Activated T-helper 17 cell treated with anti-CD3 and anti-CD28 coated beads, Interleukin-2, amount 50 U/mL, for 72 hours (primary cell): ENCODE results near the gene BTNL3. TPM values are rescaled to one million over a fixed set of nuclear protein-coding genes. Genes with fewer than 3 reads are reported as not detected.
A peak's percentile ranks its signal among the peaks of the same experiment; 100 is the strongest.

Experiments used
- ATAC-seq: fragments of 150-1000 bp; cut with Tn5 transposase; replicated peaks from 2 replicates; pipeline ENCODE4 v1.10.0; 2021; ENCODE audit warnings: mild to moderate bottlenecking, moderate library complexity
- H3K27ac Mint-ChIP-seq: one replicate; pipeline ENCODE4 v1.8.0; 2022; ENCODE audit warnings: mixed read lengths
- H3K27me3 Mint-ChIP-seq: one replicate; pipeline ENCODE4 v1.8.0; 2022; ENCODE audit warnings: mixed read lengths
- H3K36me3 Mint-ChIP-seq: one replicate; pipeline ENCODE4 v1.8.0; 2022; ENCODE audit warnings: low read depth, mild to moderate bottlenecking, mixed read lengths
- H3K4me1 Mint-ChIP-seq: one replicate; pipeline ENCODE4 v1.8.0; 2022; ENCODE audit warnings: mixed read lengths
- H3K4me3 Mint-ChIP-seq: one replicate; pipeline ENCODE4 v1.8.0; 2022; ENCODE audit warnings: mild to moderate bottlenecking, mixed read lengths
- H3K9me3 Mint-ChIP-seq: one replicate; pipeline ENCODE4 v1.8.0; 2022; ENCODE audit warnings: mixed read lengths
- total RNA-seq, 2 donors: library from RNA; stranded (reverse); gene quantifications; one replicate each; pipeline ENCODE4 v1.2.3, GENCODE V29; 2022

The BTNL3 gene
- total RNA-seq, 2 donors from 2014 or later, result not detected

DNA sequence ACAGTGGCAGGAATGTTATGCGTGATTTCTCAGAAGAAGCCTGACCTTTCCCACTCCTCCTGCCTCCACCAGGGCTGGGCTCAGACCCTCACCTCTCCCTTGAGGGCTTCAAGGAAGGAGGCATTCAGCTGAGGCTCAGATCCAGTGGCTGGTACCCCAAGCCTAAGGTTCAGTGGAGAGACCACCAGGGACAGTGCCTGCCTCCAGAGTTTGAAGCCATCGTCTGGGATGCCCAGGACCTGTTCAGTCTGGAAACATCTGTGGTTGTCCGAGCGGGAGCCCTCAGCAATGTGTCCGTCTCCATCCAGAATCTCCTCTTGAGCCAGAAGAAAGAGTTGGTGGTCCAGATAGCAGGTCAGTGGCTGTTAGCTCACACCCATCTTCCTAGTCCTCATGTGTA, 61.4 kb downstream of the BTNL3 start:
- H3K27ac Mint-ChIP-seq, result no peak overlapping the region
- peaks cover 53% of the 10 kb centered on the region for H3K27me3 Mint-ChIP-seq
- H3K9me3 Mint-ChIP-seq, result no peaks in the 10 kb centered on the region
- no peak for ATAC-seq
- peaks cover 7% of the 10 kb centered on the region for H3K36me3 Mint-ChIP-seq
- peaks cover 10% of the 10 kb centered on the region for H3K4me1 Mint-ChIP-seq
- H3K4me3 Mint-ChIP-seq, result no peak overlapping the region

DNA sequence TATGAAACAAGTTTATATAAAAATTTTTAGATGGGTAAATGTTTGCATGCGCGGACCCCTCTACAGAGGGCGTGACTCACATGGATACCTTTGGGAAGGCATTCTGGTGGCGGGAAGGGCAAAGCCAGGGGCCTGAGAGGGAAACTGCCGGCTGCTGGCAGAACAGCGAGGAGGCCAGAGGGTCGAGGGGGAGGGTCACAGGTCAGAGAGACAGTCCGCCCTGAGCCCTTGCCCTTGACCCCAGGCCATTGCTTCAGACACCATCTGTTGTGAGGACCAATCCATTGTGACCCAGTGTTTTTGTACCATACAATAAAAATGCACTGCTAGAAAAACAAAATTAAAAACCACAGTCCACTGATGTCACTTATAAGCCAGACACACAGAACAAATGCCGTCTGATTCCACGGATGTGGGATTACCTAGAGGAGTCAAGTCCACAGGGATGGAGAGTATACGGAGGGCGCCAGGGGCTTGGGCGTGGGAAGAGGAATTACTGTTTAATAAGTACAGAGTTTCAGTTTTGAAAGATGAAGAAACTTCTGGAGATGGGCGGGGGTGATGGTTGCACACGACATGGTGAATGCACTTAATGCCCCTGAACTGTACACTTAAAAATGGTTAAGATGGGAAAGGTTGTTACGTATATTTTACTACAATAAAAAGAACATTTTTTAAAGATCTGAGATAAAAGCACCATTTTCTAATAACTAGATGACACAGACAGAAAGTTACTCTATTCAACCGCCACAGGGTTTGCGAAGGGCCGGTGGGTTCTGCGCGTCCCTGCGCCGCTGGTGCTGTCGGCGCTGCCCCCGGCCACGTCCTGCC, 63.4 kb downstream of the BTNL3 start:
- Mint-ChIP-seq H3K4me3 (peak overlapping the region; percentile 57), H3K36me3 (peaks cover 7% of the 10 kb centered on the region), H3K27ac (no peak overlapping the region), H3K9me3 (no peaks in the 10 kb centered on the region), H3K4me1 (peaks cover 10% of the 10 kb centered on the region), H3K27me3 (peaks cover 71% of the 10 kb centered on the region)
- ATAC-seq, result no peak

GRCh38 chr5:181052672-181053487, 64.2 kb downstream of the BTNL3 start:
- Mint-ChIP-seq H3K4me1 (peaks cover 10% of the 10 kb centered on the region), H3K27me3 (peaks cover 69% of the 10 kb centered on the region), H3K9me3 (no peaks in the 10 kb centered on the region), H3K36me3 (peaks cover 7% of the 10 kb centered on the region), H3K4me3 (peak overlapping the region; percentile 57), H3K27ac (no peak overlapping the region)
- ATAC-seq, result no peak

GRCh38 chr5:181053488-181054121, 65.0 kb downstream of the BTNL3 start:
- H3K9me3 Mint-ChIP-seq, result no peaks in the 10 kb centered on the region
- H3K4me1 Mint-ChIP-seq, result peaks cover 10% of the 10 kb centered on the region
- peaks cover 7% of the 10 kb centered on the region for H3K36me3 Mint-ChIP-seq
- peaks cover 72% of the 10 kb centered on the region for H3K27me3 Mint-ChIP-seq
- H3K4me3 Mint-ChIP-seq, result peak overlapping the region; percentile 55
- no peak overlapping the region for H3K27ac Mint-ChIP-seq
- ATAC-seq, result no peak

- Mint-ChIP-seq H3K9me3 (no peaks in the 10 kb centered on the region), H3K27ac (no peak overlapping the region), H3K36me3 (peaks cover 7% of the 10 kb centered on the region), H3K4me3 (peak overlapping the region; percentile 55), H3K27me3 (peaks cover 75% of the 10 kb centered on the region), H3K4me1 (peaks cover 10% of the 10 kb centered on the region)
- no peak for ATAC-seq
These were observed 65.5 kb downstream of the BTNL3 start for GRCh38 chr5:181054138-181054537.

- H3K4me3 Mint-ChIP-seq, result peak overlapping the region; percentile 55
- peaks cover 7% of the 10 kb centered on the region for H3K36me3 Mint-ChIP-seq
- peaks cover 69% of the 10 kb centered on the region for H3K27me3 Mint-ChIP-seq
- H3K27ac Mint-ChIP-seq, result no peak overlapping the region
- no peak for ATAC-seq
- no peaks in the 10 kb centered on the region for H3K9me3 Mint-ChIP-seq
- peaks cover 10% of the 10 kb centered on the region for H3K4me1 Mint-ChIP-seq
These were observed 66.3 kb downstream of the BTNL3 start for GRCh38 chr5:181054871-181055459.

Other genes with a start within 250 kb of the BTNL3 start
- gene OR2Y1, start 248.8 kb upstream of the BTNL3 start, total RNA-seq, result not detected
- 100 to 1,000 TPM; 170 to 308 TPM for gene MGAT1, start 186.0 kb upstream of the BTNL3 start, total RNA-seq
- gene ZFP62, start 127.6 kb upstream of the BTNL3 start, total RNA-seq, result 10 to 100 TPM; 16.6 to 20.8 TPM
- gene BTNL8, start 89.7 kb upstream of the BTNL3 start, total RNA-seq, result under 1 TPM in 1 of 2 donors, not detected in 1; 0.40 TPM
- gene BTNL9, start 51.4 kb downstream of the BTNL3 start, total RNA-seq, result under 1 TPM in 1 of 2 donors, not detected in 1; 0.16 TPM
- gene OR2V1, start 142.3 kb downstream of the BTNL3 start, total RNA-seq, result not detected
- gene OR2V2, start 158.7 kb downstream of the BTNL3 start, total RNA-seq, result not detected
- 1 to 10 TPM; 2.7 to 5.9 TPM for gene TRIM7, start 216.3 kb downstream of the BTNL3 start, total RNA-seq
- gene TRIM41, start 234.4 kb downstream of the BTNL3 start, total RNA-seq, result 10 to 100 TPM; 27.1 to 30.8 TPM